ENCODE measurements around the gene SLC15A3. TPM values are rescaled to one million over a fixed set of nuclear protein-coding genes. Genes with fewer than 3 reads are reported as not detected.

The SLC15A3 gene
- total and polyA plus RNA-seq, 7 donors, result 7.2 to 14.6 (median 8.2) TPM

GRCh38 chr11:60947700-60948099 is 4.3 kb downstream of the SLC15A3 start:
- Histone ChIP-seq H3K9me3 (no peaks in the 10 kb centered on the region), H3K27ac (no peak overlapping the region), H3K27me3 (ENCODE audit: insufficient read depth in 3 of 3, low read length in 2 of 3) (peaks cover 0 to 3% (median 0%) of the 10 kb centered on the region in 3 donors), H3K4me1 (no peaks in the 10 kb centered on the region), H3K36me3 (ENCODE audit: insufficient read depth in 1 of 2, low read depth in 1 of 2) (no peaks in the 10 kb centered on the region), H3K4me3 (no peak overlapping the region)
- 47 to 53% (median 48%) methylated on average over 2 of the region's 2 CpGs for WGBS, 3 donors
- ATAC-seq, result no peak
- intact Hi-C loops (cut with DNase I), result no loop called here
- no peak for TF ChIP-seq CTCF (IDR thresholded peaks at IDR 0.05)
- no peak for DNase-seq

- H3K27ac ChIP-seq, result no peak overlapping the region
- H3K4me3 ChIP-seq, result no peak overlapping the region
- no peaks in the 10 kb centered on the region for H3K4me1 ChIP-seq
- 73 to 76% (median 74%) methylated on average over 15 of the region's 15 CpGs for WGBS, 3 donors
- ATAC-seq, result no peak
- H3K36me3 ChIP-seq (ENCODE audit: insufficient read depth in 1 of 2, low read depth in 1 of 2), result peaks cover 0 to 4% of the 10 kb centered on the region in 2 donors
- no peak for TF ChIP-seq CTCF (IDR thresholded peaks at IDR 0.05)
- DNase-seq, result no peak
- intact Hi-C loops (cut with DNase I), result no loop called here
- no peaks in the 10 kb centered on the region for H3K9me3 ChIP-seq
- peaks cover 0 to 3% (median 0%) of the 10 kb centered on the region in 3 donors for H3K27me3 ChIP-seq (ENCODE audit: insufficient read depth in 3 of 3, low read length in 2 of 3)
Measured at GRCh38 chr11:60946601-60947264, 5.2 kb downstream of the SLC15A3 start.

- Histone ChIP-seq H3K27ac (no peak overlapping the region), H3K4me3 (no peak overlapping the region), H3K4me1 (no peaks in the 10 kb centered on the region), H3K27me3 (ENCODE audit: insufficient read depth in 3 of 3, low read length in 2 of 3) (no peaks in the 10 kb centered on the region), H3K36me3 (ENCODE audit: insufficient read depth in 1 of 2, low read depth in 1 of 2) (peaks cover 0 to 5% of the 10 kb centered on the region in 2 donors), H3K9me3 (no peaks in the 10 kb centered on the region)
- DNase-seq (no peak), ATAC-seq (no peak)
- WGBS, 3 donors, result 95 to 99% (median 99%) methylated on average over 5 of the region's 5 CpGs
- no peak for TF ChIP-seq CTCF (IDR thresholded peaks at IDR 0.05)
- intact Hi-C loops (cut with DNase I), result no loop called here
Measured at GRCh38 chr11:60945295-60945667, 6.7 kb downstream of the SLC15A3 start.

- ATAC-seq (no peak), DNase-seq (no peak)
- no peak for TF ChIP-seq CTCF (IDR thresholded peaks at IDR 0.05)
- peaks cover 0 to 6% of the 10 kb centered on the region in 2 donors for H3K36me3 ChIP-seq (ENCODE audit: insufficient read depth in 1 of 2, low read depth in 1 of 2)
- H3K9me3 ChIP-seq, result no peaks in the 10 kb centered on the region
- H3K27me3 ChIP-seq (ENCODE audit: insufficient read depth in 3 of 3, low read length in 2 of 3), result no peaks in the 10 kb centered on the region
- no peak overlapping the region for H3K27ac ChIP-seq
- H3K4me3 ChIP-seq, result no peak overlapping the region
- WGBS, 3 donors, result 72 to 84% (median 74%) methylated on average over 11 of the region's 11 CpGs
- H3K4me1 ChIP-seq, result no peaks in the 10 kb centered on the region
- intact Hi-C loops (cut with DNase I), result no loop called here
Measured at GRCh38 chr11:60944490-60945294, 7.3 kb downstream of the SLC15A3 start.
